ENCODE results near the gene ZBTB7C. TPM values are rescaled to one million over a fixed set of nuclear protein-coding genes. Genes with fewer than 3 reads are reported as not detected.

The ZBTB7C gene
- polyA plus RNA-seq, 1 experiment, result not detected

GRCh38 chr18:48035556-48035860 is 373.7 kb downstream of the ZBTB7C start:
- Histone ChIP-seq H3K27me3 (ENCODE audit: control insufficient read depth, insufficient read depth, low read length) (peaks cover 2% of the 10 kb centered on the region), H3K4me3 (ENCODE audit: low read depth, low read length) (no peak overlapping the region), H3K36me3 (ENCODE audit: control insufficient read depth, insufficient read depth, low read length) (no peaks in the 10 kb centered on the region)
- DNase-seq (ENCODE audit: low read depth), result no peak
- CTCF ChIA-PET, result interaction anchor here (1.5 kb wide), 1 partner anchor 412 kb away, joined by 6 read pairs; no protein-coding TSS in a partner anchor
- TF ChIP-seq, protein P1, sequence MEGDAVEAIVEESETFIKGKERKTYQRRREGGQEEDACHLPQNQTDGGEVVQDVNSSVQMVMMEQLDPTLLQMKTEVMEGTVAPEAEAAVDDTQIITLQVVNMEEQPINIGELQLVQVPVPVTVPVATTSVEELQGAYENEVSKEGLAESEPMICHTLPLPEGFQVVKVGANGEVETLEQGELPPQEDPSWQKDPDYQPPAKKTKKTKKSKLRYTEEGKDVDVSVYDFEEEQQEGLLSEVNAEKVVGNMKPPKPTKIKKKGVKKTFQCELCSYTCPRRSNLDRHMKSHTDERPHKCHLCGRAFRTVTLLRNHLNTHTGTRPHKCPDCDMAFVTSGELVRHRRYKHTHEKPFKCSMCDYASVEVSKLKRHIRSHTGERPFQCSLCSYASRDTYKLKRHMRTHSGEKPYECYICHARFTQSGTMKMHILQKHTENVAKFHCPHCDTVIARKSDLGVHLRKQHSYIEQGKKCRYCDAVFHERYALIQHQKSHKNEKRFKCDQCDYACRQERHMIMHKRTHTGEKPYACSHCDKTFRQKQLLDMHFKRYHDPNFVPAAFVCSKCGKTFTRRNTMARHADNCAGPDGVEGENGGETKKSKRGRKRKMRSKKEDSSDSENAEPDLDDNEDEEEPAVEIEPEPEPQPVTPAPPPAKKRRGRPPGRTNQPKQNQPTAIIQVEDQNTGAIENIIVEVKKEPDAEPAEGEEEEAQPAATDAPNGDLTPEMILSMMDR (IDR thresholded peaks at IDR 0.05; ENCODE audit: insufficient read depth, low read depth, low read length), result no peak
- POLR2A ChIA-PET, result no interaction called here

- CTCF ChIA-PET, result interaction anchor here (1.5 to 1.9 kb wide), 3 partner anchors 310 to 412 kb away, joined by 5 to 10 read pairs (median 6); no protein-coding TSS in a partner anchor
Measured at GRCh38 chr18:48034651-48035555, 374.3 kb downstream of the ZBTB7C start.

DNA sequence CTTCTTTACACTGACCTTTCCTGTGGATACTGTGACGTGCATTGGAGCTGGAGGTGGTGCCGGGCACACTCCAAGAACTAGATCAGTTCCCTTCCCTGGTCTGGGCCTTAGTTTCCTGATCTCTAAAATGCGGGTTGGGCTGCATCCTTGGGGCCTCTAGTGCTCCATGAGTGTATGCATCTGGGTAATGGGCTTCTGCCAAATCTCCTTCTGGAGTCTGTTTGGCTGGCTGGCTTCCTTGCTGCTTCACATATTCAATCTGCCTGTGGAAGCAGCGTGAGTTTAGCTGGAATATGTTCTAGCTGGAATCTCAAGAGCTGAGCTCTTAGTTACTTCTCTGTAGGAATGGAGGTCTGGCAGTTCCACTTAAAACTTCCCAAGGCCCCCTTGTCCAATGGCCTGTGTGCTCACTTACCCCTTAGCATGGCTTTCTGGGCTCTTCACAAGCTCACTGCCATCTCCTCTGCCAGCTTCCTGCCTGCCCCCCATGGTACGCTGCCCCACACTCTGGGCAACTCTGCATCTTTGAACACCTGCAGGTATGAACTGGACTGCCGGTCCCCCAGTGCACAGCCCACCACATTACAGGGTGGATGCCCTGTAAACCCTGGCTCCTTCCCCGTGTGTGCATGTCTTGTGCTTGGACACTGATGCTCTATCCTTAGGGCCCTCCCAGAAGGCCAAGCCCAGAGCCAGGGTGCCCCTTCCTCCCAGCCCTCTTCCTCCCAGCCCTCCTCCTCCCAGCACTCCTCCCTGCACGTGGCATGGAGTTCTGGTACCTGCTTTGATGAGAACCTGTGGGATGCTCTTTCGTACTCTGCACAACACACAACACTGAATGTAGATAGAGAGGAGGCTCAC is 375.2 kb downstream of the ZBTB7C start:
- ChIA-PET CTCF (interaction anchor here (0.7 to 1.9 kb wide), 8 partner anchors 30 to 431 kb away, joined by 3 to 10 read pairs (median 4); no protein-coding TSS in a partner anchor), POLR2A (no interaction called here)
- H3K27me3 ChIP-seq (ENCODE audit: control insufficient read depth, insufficient read depth, low read length), result no peaks in the 10 kb centered on the region; the same call in 1 of the 2 replicates
- H3K4me3 ChIP-seq (ENCODE audit: low read depth, low read length), result no peak overlapping the region
- no peak for DNase-seq (ENCODE audit: low read depth)
- H3K36me3 ChIP-seq (ENCODE audit: control insufficient read depth, insufficient read depth, low read length), result no peaks in the 10 kb centered on the region
- TF ChIP-seq, protein P1 (IDR thresholded peaks at IDR 0.05; ENCODE audit: insufficient read depth, low read depth, low read length), result no peak

More at GRCh38 chr18:48034651-48035555, 374.3 kb downstream of the ZBTB7C start:
- TF ChIP-seq, protein P1 (IDR thresholded peaks at IDR 0.05; ENCODE audit: insufficient read depth, low read depth, low read length), result no peak
- no peak for DNase-seq (ENCODE audit: low read depth)
- POLR2A ChIA-PET, result no interaction called here
- no peak overlapping the region for H3K4me3 ChIP-seq (ENCODE audit: low read depth, low read length)
- H3K36me3 ChIP-seq (ENCODE audit: control insufficient read depth, insufficient read depth, low read length), result no peaks in the 10 kb centered on the region
- no peaks in the 10 kb centered on the region; the same call in 1 of the 2 replicates for H3K27me3 ChIP-seq (ENCODE audit: control insufficient read depth, insufficient read depth, low read length)

DNA sequence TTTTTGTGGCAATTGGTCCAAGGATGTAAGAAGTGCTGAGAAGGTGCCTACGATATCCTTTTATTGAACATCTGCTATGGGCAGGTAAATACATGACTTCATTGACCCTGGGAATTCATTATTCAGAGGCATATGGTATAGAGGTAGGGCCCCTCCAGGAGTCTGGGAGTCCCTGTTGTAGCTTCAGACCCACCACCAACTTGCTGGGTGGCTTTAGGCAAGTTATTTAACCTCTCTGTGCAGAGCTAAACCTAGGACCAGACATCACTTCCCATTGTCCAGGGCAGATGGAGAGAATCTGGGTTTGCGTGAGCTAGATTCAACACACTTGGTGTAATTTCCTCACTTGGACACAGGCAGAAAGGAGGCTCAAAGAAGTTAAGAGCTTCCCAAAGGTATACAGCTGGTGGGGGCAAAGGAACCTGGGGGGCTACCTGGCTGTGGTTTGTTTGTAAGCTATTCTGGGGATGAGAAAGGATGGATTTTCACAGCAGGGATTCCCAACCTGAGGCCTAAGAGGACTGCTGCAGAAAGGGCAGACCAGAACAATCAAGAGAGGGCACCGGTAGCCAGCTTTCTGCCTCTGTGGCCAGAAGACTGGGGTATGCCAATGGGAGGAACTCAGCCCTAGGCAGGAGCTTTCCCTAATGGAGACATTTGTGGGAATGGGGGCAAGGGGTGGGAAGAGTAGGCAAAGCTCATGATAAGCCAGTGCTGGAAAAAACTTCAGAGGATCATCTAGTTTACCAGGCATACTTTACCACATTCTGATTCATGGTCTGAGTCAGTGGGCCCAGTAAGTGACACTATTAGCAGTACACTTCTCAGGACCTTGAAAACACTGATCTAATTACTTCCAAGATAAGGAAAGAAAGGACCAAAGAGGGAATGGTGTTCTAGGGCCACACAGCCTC is 376.1 kb downstream of the ZBTB7C start:
- TF ChIP-seq, protein P1 (IDR thresholded peaks at IDR 0.05; ENCODE audit: insufficient read depth, low read depth, low read length), result no peak
- Histone ChIP-seq H3K4me3 (ENCODE audit: low read depth, low read length) (no peak overlapping the region), H3K36me3 (ENCODE audit: control insufficient read depth, insufficient read depth, low read length) (no peaks in the 10 kb centered on the region), H3K27me3 (ENCODE audit: control insufficient read depth, insufficient read depth, low read length) (no peaks in the 10 kb centered on the region; the same call in 1 of the 2 replicates)
- DNase-seq (ENCODE audit: low read depth), result no peak
- ChIA-PET POLR2A (no interaction called here), CTCF (interaction anchor here (0.7 to 2.6 kb wide), 9 partner anchors 11 to 432 kb away, joined by 3 to 10 read pairs (median 5); no protein-coding TSS in a partner anchor)
